ENCODE results near the gene CLN3.

GRCh38 chr16:28482026-28482425 is 9.8 kb downstream of the CLN3 start:
- TF ChIP-seq POLR2AphosphoS5 (IDR thresholded peaks at IDR 0.05): no peak
- TF ChIP-seq, protein P1, sequence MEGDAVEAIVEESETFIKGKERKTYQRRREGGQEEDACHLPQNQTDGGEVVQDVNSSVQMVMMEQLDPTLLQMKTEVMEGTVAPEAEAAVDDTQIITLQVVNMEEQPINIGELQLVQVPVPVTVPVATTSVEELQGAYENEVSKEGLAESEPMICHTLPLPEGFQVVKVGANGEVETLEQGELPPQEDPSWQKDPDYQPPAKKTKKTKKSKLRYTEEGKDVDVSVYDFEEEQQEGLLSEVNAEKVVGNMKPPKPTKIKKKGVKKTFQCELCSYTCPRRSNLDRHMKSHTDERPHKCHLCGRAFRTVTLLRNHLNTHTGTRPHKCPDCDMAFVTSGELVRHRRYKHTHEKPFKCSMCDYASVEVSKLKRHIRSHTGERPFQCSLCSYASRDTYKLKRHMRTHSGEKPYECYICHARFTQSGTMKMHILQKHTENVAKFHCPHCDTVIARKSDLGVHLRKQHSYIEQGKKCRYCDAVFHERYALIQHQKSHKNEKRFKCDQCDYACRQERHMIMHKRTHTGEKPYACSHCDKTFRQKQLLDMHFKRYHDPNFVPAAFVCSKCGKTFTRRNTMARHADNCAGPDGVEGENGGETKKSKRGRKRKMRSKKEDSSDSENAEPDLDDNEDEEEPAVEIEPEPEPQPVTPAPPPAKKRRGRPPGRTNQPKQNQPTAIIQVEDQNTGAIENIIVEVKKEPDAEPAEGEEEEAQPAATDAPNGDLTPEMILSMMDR (IDR thresholded peaks at IDR 0.05): no peak
